ENCODE measurements around the gene SEMA3D.
"Not testable (repeated sequence)": the region's sequence is repeated elsewhere in the genome, so short reads cannot be mapped to it uniquely, and the experiment has no call there.

The SEMA3D gene

DNA sequence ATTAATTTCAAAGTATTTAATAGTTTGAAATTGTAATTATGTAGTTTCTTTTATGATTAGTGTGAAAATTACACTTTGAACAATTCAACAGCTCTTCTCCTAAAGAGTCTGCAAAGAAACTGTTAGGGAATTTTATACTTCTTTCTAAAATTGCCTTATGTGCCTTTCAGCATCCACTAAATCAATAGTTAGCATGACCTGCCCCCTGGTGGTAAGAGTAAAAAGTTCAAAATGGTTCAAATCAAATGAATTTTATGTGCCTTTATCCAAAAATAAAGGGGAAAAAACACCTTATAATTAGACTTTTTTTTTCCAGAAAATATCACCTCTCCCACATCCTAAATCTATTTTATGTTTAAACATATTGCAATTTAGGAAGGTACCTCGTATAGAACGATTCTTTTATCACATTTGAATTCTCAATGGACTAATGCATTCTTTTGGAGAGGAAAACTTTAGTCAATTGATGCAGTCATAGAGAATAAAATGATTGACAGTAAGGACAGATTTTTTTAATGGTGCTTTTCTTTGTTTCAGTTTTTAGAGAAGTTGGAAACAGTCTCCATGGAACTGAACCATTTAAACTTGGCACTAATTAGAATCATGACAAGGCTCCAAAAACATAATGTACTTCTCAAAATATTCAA is 163.7 kb downstream of the SEMA3D start:
- peak; percentile 52 for DNase-seq

GRCh38 chr7:85022064-85022697 is 164.7 kb downstream of the SEMA3D start:
- DNase-seq, result no peak

- peak; percentile 23 for DNase-seq
Observed at GRCh38 chr7:85021101-85021704, 165.7 kb downstream of the SEMA3D start.

- DNase-seq, result peak; percentile 19
Observed at GRCh38 chr7:85019778-85020177, 167.1 kb downstream of the SEMA3D start.

GRCh38 chr7:85019176-85019575 is 167.7 kb downstream of the SEMA3D start:
- no peak for DNase-seq

DNA sequence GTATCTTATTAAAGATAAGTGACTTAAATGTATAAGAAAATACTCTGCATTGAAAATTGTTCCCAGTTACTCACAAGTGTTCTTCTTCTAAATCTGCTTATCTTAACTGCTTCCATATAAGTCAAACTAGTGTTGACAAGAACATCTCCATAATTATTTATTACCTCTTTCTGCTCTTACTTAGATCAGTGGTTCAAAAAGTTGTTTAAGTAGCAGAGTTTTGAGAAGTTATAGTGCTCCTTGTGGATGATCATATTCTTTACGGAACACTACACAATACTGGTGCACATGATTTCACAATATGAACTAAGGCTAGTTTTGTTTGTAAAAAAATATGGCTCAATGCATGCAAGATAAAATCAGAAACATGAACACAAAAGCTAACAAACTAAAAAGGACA is 168.4 kb downstream of the SEMA3D start:
- peak; percentile 14 for DNase-seq

GRCh38 chr7:85016286-85016685 is 170.6 kb downstream of the SEMA3D start:
- DNase-seq, result no peak

GRCh38 chr7:85014936-85015660 is 171.8 kb downstream of the SEMA3D start:
- DNase-seq, result peak; percentile 11

- DNase-seq, result no peak
Observed at GRCh38 chr7:85011127-85011526, 175.7 kb downstream of the SEMA3D start.

DNA sequence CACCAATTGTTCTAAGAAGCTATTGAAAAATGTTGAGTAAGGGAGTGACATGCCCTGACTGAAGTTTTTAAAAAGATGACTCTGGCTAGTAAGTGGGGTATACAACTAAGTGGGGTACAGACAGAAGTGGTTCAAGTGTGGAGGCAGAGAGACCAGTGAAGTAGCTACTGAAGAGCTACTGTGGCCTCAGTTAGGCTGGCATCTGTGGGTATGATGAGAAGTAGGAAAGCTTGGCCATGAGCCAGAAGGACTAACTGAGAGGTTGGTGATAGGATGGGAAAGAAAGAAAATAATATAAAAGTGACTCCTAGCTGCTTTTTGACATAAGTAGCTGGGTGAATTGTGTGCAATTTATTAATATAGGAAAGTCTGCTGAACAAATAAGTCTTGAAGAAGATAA is 176.6 kb downstream of the SEMA3D start:
- DNase-seq, result no peak

GRCh38 chr7:85006754-85007153 is 180.1 kb downstream of the SEMA3D start:
- DNase-seq, result no peak

- peak; percentile 29 for DNase-seq
Observed at GRCh38 chr7:85004402-85004801, 182.5 kb downstream of the SEMA3D start.

DNA sequence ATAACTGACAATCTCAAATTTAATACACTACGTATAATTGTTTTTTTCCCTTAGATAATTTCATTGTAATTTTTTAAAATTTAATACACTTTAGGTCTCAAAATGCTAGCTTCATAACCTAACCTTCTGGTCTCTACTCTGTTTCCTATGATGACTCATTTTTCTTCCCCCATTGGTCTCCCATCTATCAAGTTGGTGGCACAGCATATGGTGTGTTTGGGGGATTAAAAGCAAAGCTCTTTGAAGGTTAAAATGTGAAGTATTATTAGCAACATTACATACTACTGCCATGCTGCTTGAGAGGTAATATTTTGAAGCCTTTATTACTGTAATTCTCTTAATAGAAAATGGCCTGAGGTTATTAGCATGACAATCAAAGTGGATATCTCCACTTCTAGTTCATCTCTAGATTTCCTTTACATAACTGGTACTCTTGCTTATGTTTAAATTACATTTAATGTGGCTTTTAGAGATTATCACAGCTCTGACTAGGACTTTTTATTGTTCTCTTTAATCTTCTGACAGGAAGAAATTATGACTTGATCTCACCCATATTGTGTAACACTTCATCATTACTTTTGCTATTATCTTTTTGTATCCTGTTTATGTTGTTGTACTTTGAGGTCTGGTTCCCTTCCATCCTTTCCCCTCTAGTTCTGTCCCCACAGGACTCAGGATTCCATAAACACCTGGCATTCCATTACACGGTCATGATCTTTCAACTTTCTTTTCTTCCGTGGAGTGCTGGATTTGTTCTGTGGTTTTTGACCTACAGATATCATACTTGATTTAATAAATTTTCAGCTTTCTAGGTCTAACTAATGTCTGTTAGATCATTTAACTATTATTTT is 185.1 kb downstream of the SEMA3D start:
- DNase-seq, result no peak

GRCh38 chr7:85000735-85001350 is 186.0 kb downstream of the SEMA3D start:
- DNase-seq, result no peak

- DNase-seq, result no peak
Observed at GRCh38 chr7:84999450-84999849, 187.4 kb downstream of the SEMA3D start.

DNA sequence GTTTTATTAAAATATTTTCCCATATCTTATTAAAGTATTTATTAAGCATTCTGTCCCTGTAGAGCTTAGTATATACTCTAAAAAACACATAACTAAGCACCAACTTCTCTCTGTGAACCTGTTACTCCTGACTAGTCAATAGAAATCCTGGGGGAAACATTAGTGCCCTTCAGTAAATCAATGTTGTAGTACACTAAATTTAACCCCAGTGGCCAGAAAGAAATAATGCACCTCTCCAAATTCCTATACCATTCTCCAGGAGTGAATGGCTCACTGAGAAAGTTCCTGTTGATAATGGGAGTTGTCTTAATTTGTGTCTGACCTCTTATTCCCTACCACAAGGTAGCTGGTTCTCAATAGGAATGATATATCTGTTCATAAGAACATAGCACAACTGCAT is 188.2 kb downstream of the SEMA3D start:
- DNase-seq, result no peak

DNA sequence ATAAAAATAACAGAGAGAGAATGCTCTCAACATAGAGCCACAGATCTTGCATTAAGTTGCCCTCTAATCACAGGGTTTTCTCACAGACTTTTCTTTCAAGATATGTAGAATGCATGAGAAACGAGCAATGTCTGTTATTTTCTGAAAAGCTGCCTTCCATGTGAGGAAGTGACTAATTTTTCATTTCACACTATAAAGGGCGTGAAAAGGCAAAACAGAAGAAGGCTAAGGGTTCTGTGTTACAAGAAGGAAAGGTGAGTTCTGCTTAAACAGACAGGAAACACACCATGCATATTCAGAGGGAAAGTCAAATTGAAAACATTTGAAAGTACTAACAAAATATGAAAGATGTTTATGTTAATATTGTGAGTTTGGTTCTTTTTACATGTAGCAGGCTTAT is 189.2 kb downstream of the SEMA3D start:
- DNase-seq, result no peak

DNA sequence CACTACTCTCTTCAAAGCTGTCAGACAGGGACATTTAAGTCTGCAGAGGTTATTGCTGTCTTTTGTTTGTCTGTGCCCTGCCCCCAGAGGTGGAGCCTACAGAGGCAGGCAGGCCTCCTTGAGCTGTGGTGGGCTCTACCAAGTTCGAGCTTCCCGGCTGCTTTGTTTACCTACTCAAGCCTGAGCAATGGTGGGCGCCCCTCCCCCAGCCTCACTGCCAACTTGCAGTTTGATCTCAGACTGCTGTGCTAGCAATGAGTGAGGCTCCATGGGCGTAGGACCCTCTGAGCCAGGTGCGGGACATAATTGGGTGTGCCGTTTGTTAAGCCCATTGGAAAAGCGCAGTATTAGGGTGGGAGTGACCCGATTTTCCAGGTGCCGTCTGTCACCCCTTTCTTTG is 193.9 kb downstream of the SEMA3D start:
- not testable (repeated sequence) for DNase-seq

GRCh38 chr7:84985073-84985784 is 201.6 kb downstream of the SEMA3D start:
- no peak for DNase-seq

GRCh38 chr7:84982199-84982598 is 204.7 kb downstream of the SEMA3D start:
- no peak for DNase-seq
